K562 (cell line): ENCODE measurements around the gene UNC79. TPM values are rescaled to one million over a fixed set of nuclear protein-coding genes. Genes with fewer than 3 reads are reported as not detected.

Experiments used
- CHCHD3 ChIP-seq: fragments of 250-450 bp; sonication (Bioruptor Pico); IDR thresholded peaks from 2 replicates; pipeline ENCODE4 v2.1.2; 2022; ENCODE audit warnings: mild to moderate bottlenecking
- PBX2 ChIP-seq, 2 experiments: IDR thresholded peaks in 1 of 2; conservative IDR thresholded peaks in 1 of 2; 2 replicates each; pipeline ENCODE4 v1.6.1; 2016; ENCODE audit warnings: low read depth in 2 of 2, mild to moderate bottlenecking in 1 of 2, missing compliant biosample characterization in 1 of 2, missing genetic modification characterization in 1 of 2, moderate library complexity in 1 of 2
- PHF20 ChIP-seq: fragments of 450-650 bp; IDR thresholded peaks from 2 replicates; pipeline ENCODE4 v1.6.1; 2018; ENCODE audit not compliant: partially characterized antibody
- PYGO2 ChIP-seq: fragments of 450-650 bp; IDR thresholded peaks from 2 replicates; pipeline ENCODE4 v1.6.1; 2016; ENCODE audit warnings: mild to moderate bottlenecking, missing genetic modification characterization, moderate library complexity, missing compliant biosample characterization
- TGIF2 ChIP-seq: sonication (generic); formaldehyde crosslinking; IDR thresholded peaks from 2 replicates; pipeline ENCODE4 v1.8.1; 2022; ENCODE audit warnings: mild to moderate bottlenecking, missing genetic modification reagents, moderate library complexity
- polyA plus RNA-seq, 8 experiments: library from polyadenylated mRNA; depleted of rRNA in 4 of 8; stranded (reverse) in 5 of 8; unstranded in 3 of 8; fragments of >200 nt; fragmentation: Nextera tagmentation in 2 of 8; fragmentation: Illumina TruSeq in 1 of 8; extraction: Ambion mirVana in 2 of 8; extraction: Trizol in 1 of 8; gene quantifications; 2 replicates each; pipeline versions ENCODE4 v1.2.1 to v1.2.3, GENCODE V29; 2011 to 2014; ENCODE audit warnings: inconsistent platforms in 1 of 8, missing spikeins in 1 of 8
- total RNA-seq, 7 experiments: library from RNA; depleted of rRNA in 6 of 7; stranded (reverse); fragments of >200 nt in 6 of 7; fragmentation: Illumina TruSeq in 2 of 7; extraction: Trizol in 2 of 7; gene quantifications; 2 replicates each; pipeline versions ENCODE4 v1.2.1 to v1.2.3, GENCODE V29; 2011 to 2021; ENCODE audit warnings: low replicate concordance in 1 of 7
- TF ChIP-seq, protein P1 (sequence below): sonication (generic); formaldehyde crosslinking; IDR thresholded peaks from 2 replicates; pipeline ENCODE4 v1.8.1; 2022; ENCODE audit warnings: missing genetic modification reagents
- TF ChIP-seq, protein P2 (sequence below): fragments of 250-450 bp; sonication (Bioruptor Pico); IDR thresholded peaks from 2 replicates; pipeline ENCODE4 v1.5.0; 2021; ENCODE audit warnings: mild to moderate bottlenecking, borderline replicate concordance

UNC79 gene
- total and polyA plus RNA-seq, 9 of the 15 experiments (the other 6 are each of a cell fraction or from before 2014, with no cell fraction given), result under 0.01 to 0.04 (median 0.01) TPM; not detected in 6

DNA sequence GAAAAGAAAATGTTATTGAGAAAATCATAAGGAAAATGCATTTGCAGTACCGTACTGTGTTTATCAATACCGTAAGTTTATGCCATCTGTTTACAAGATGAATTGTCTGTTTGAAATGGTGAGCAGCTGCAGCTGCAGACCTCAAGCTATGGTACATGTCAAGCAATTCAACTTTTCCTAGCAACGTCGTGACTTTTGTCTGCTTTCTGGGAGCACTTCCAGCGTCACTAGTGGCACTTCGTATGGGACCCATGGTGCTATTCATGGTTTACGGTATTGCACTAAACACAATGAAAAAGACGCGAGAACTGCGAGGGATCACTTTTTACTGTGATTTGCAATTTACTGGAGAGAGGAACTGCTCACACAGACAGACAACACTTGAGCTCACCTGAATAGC lies 160.8 kb downstream of the UNC79 start (continued):
- TF ChIP-seq PYGO2 (tag), result no peak
- TF ChIP-seq, protein P1, sequence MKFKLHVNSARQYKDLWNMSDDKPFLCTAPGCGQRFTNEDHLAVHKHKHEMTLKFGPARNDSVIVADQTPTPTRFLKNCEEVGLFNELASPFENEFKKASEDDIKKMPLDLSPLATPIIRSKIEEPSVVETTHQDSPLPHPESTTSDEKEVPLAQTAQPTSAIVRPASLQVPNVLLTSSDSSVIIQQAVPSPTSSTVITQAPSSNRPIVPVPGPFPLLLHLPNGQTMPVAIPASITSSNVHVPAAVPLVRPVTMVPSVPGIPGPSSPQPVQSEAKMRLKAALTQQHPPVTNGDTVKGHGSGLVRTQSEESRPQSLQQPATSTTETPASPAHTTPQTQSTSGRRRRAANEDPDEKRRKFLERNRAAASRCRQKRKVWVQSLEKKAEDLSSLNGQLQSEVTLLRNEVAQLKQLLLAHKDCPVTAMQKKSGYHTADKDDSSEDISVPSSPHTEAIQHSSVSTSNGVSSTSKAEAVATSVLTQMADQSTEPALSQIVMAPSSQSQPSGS (CRISPR knock-in tag), result no peak
- TF ChIP-seq PBX2 (CRISPR knock-in tag; IDR thresholded peaks at IDR 0.05; ENCODE audit: low read depth), result no peak
- no peak for TF ChIP-seq PBX2 (tag; conservative IDR thresholded peaks at IDR 0.05; ENCODE audit: low read depth)
- no peak for TF ChIP-seq TGIF2
- TF ChIP-seq CHCHD3 (CRISPR knock-in tag), result no peak
- TF ChIP-seq, protein P2, sequence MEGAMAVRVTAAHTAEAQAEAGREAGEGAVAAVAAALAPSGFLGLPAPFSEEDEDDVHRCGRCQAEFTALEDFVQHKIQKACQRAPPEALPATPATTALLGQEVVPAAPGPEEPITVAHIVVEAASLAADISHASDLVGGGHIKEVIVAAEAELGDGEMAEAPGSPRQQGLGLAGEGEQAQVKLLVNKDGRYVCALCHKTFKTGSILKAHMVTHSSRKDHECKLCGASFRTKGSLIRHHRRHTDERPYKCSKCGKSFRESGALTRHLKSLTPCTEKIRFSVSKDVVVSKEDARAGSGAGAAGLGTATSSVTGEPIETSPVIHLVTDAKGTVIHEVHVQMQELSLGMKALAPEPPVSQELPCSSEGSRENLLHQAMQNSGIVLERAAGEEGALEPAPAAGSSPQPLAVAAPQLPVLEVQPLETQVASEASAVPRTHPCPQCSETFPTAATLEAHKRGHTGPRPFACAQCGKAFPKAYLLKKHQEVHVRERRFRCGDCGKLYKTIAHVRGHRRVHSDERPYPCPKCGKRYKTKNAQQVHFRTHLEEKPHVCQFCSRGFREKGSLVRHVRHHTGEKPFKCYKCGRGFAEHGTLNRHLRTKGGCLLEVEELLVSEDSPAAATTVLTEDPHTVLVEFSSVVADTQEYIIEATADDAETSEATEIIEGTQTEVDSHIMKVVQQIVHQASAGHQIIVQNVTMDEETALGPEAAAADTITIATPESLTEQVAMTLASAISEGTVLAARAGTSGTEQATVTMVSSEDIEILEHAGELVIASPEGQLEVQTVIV, result no peak
- no peak for TF ChIP-seq PHF20
